SJSA1 (cell line): ENCODE results near the gene FN1. TPM values are rescaled to one million over a fixed set of nuclear protein-coding genes. Genes with fewer than 3 reads are reported as not detected.

Source experiments
- total RNA-seq: library from RNA; depleted of rRNA; stranded (reverse); fragments of >200 nt; shearing (Covaris generic); gene quantifications from 2 replicates; pipeline ENCODE4 v1.2.3, GENCODE V29; 2014; rRNA removed

The FN1 gene
- total RNA-seq, 1 experiment from 2014 or later, result 887 TPM

Other genes starting within 250 kb of the FN1 start
- gene ATIC, start 124.0 kb downstream of the FN1 start, total RNA-seq, result 13.1 and 18.3 TPM in 2 replicates